ENCODE results near the gene CEP192. TPM values are rescaled to one million over a fixed set of nuclear protein-coding genes. Genes with fewer than 3 reads are reported as not detected.
A peak's percentile ranks its signal among the peaks of the same experiment; 100 is the strongest.

Gene CEP192
- polyA plus RNA-seq, 1 donor = 46.6 TPM

GRCh38 chr18:13139885-13140450 lies 148.8 kb downstream of the CEP192 start:
- no peak for DNase-seq

DNA sequence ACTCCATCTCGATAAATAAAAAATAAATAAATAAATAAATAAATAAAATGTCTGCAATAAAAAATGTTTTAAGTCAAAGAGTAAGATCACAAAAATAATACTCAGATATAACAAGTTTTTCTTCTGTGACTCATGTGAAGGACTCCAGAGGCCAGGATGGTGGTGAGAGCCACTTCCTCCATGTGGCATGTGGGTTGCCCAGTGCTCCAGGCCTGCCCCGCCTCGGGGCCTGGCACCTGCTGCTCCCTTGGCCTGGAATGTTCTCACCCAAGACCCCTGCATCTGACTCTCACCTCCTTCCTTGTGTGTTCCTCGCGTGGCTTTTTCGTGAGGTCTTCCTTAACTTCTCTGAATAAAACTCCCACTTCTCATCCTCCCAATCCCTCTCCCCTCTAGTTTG lies 150.0 kb downstream of the CEP192 start:
- DNase-seq = no peak

GRCh38 chr18:13145636-13146190 lies 154.6 kb downstream of the CEP192 start:
- no peak for DNase-seq

GRCh38 chr18:13147130-13147529 lies 156.0 kb downstream of the CEP192 start:
- DNase-seq = no peak

DNA sequence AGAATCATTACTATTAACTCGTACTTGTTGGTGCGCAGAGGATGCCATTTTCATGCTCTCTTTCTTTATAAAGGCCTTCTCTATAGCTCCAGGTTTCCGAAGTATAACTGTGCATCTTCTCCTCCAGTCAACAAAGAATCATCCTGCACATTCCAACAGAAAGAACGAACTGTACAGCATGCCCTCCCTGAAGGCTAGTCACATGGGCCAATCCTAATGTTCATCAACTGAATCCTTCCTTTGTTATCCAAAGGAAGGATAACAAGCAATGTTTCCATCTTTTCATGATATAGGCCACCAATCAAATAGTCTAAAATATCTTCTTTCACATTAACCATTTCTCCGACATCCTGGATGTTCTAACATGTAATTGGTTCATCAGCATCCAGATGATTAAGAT lies 160.5 kb downstream of the CEP192 start:
- DNase-seq = no peak

- DNase-seq = no peak
Observed at GRCh38 chr18:13158428-13158827, 167.3 kb downstream of the CEP192 start.

- DNase-seq = peak; percentile 39
Observed at GRCh38 chr18:13159579-13159978, 168.4 kb downstream of the CEP192 start.

DNA sequence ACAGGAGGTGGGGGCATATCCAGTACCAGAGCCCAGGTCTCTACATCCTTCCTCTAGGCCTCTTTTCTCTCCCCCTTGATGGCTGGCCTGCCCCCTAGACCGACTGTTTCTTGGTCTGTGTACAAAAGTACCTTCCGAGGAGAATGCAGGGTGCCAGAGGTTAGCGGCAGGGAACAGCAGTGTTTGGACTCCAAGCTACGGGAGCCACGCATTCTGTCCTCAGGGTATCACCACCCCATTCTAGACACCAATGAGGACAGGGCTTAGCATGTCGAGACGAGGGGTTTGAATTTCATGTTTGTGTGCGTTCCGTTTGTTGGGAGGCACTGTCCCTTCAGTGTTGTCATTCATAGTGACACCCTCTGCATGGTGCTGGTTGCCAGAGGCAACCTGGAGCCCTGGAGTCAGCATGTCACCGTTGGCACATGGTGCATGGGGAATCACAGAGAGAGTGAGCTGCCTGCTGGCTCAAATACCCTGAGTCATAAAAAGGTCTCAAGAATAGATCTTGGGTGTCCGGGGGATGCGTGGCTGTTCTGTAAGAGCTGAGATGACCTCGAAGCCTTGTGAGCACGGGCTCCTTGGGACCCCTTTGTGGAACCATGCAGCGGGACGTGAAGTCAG lies 170.2 kb downstream of the CEP192 start:
- no peak for DNase-seq

DNA sequence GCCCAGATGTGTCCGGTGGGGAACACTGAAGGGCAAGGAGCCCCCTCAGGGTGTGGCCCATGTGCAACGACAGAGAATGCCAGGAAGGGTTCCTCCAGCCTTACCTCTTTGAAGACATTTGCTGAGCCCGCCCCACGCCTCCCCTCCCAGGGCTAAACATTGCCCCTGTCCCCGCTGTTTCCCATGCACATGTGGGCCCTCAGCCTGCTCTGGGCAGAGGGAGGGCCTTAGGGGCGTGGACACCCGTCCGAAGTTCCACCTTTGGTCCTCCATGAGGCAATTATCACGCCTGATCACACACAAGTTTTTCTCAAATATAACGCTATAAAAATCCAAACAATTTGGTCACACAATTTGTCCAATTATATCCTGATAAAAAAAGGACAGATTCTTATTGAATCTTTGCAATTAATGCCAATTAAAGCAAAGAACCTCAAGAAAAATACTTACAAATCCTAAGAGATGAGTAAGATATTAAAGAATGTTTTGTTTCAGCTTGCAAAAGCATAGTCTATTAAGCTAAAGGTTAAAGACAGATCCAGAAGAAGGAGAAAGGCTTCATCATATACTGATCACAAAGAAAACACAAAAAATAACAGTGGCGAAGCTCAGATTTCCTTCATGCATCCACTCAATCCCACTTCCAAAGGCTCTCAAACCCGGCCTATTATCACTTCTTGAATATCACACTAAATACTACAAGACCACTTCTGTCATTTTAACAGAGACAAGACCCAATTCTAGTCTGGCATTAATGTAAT lies 172.2 kb downstream of the CEP192 start:
- no peak for DNase-seq

DNA sequence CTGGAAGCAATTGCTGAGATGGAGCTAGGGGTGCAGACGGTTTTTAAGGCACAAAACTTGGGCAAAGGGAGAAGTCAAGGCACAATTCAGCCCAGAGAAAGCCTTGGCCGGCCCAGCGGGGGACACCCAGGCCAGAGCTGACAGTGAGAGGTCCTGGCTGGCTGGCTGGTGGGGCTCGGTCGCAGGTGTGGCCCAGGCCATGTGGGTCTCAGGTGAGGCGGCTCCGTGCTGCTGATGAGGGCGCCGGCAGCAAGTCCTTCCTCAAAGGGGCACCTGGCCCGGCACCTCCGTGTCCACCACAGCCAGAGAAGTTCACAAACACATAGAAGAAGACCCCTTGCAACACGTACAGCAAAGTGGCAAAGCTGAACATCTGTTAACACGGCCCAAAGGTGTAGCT lies 173.2 kb downstream of the CEP192 start:
- DNase-seq = no peak

- DNase-seq = no peak
Observed at GRCh38 chr18:13165636-13166423, 174.7 kb downstream of the CEP192 start.

DNA sequence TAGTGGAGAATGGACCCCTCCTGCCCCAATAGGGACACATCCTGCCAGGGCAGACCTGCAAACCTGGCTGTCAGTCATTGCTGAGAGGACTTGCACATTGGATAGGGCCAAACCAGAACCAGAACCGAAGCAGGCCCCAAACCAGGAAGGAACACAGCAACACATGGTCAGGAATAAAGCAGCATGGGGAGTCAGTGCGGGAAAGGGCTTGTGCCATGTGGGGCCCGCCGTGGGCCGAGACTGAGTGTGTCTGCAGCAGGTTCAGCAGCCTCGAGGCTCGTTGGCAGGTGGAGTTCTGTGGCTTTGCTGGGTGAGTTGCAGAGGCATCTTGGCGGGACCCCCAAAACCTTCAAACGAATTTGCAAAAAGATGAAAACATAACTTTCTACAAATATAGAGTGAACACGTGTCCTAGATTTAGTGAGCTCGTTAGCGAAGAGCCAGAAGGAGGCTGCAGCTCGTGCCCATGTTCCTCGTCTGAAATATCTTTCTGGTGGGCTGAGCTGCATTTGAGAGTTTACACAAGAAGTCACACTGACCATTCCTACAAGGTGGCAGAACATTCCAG lies 182.5 kb downstream of the CEP192 start:
- DNase-seq = no peak

Other genes starting within 250 kb of the CEP192 start
- gene PTPN2, start 107.1 kb upstream of the CEP192 start, polyA plus RNA-seq (ENCODE audit: insufficient read length) = 75.3 TPM
- gene SEH1L, start 43.4 kb upstream of the CEP192 start, polyA plus RNA-seq (ENCODE audit: insufficient read length) = 46.4 TPM
- gene LDLRAD4, start 227.4 kb downstream of the CEP192 start, polyA plus RNA-seq (ENCODE audit: insufficient read length) = 9.7 TPM

All from left kidney (tissue), 2 donors.